Hepatic stellate cell (primary cell): Measurements from ENCODE around the gene OXGR1.
"Not testable (repeated sequence)": the region's sequence is repeated elsewhere in the genome, so short reads cannot be mapped to it uniquely, and the experiment has no call there.

Experiments used
- DNase-seq: peaks from one replicate; pipeline ENCODE4 v3.0.0; 2011; ENCODE audit warnings: low spot score

OXGR1 gene

GRCh38 chr13:96994017-96994857 is at the start of gene OXGR1:
TSS of gene OXGR1 (minus strand) at chr13:96994476. CDS start at chr13:96987759, 6,717 bp downstream.
- DNase-seq: no peak

DNA sequence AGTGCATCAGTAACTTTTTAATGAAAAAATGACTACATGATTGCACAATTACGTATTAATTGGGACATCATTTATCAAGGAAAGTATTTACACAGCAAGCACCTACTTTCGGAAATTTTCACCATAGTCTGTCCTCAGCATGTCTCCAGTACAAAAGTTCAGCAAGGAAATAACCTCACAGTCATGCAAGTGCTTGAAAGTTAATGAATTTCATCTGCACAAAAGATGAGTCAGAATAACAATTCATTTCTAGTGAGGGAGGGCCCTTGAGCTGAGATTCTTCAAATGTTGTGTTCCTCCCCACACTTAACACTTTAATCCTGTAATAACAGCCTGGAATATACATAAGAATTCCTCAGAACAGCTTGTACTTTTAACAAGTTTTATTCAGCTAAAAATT is 49.0 kb upstream of the OXGR1 start:
- no peak for DNase-seq

GRCh38 chr13:97030705-97031452 is 36.6 kb upstream of the OXGR1 start:
- DNase-seq: peak; percentile 29

DNA sequence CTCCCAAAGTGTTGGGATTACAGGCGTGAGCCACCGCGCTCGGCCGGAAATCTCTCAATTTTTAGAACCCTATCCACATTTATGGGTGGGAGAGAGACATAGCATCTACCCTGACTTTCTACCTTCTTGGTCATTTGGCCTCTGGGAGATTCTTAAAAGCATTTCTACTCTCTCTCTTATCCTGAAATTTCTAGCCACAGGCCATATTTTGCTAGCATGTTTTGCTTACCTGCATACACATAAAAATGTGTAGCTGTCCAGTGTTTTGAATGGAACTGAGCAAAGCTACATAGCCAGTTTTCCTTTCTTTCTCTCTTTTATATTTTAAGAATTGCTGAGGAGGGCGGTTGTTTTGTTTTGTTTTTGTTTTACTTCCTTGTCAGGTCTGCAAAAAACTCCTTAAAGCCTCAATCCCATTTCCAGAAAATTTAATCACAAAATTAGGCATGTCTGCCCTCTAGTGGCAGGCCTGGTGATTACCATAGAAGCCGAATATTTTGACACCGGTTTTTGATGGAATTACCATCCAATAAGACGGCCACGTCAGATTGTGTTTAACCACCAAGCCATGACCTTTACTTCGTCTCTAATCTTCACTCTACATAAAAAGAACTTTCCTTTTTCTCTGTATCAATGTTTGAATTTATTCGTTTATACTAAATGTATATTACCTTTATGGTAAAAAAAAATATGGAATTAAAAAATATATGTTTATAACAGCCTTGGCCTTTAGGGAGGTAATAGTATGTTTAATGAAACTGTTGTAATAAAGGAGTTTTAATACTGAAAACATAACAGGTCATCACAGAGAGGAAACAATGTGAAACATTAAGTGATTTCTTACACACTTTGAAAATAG is 34.4 kb upstream of the OXGR1 start:
- DNase-seq: peak; percentile 43

GRCh38 chr13:97027162-97027554 is 32.9 kb upstream of the OXGR1 start:
- no peak for DNase-seq

GRCh38 chr13:97026531-97027161 is 32.4 kb upstream of the OXGR1 start:
- DNase-seq: no peak

DNA sequence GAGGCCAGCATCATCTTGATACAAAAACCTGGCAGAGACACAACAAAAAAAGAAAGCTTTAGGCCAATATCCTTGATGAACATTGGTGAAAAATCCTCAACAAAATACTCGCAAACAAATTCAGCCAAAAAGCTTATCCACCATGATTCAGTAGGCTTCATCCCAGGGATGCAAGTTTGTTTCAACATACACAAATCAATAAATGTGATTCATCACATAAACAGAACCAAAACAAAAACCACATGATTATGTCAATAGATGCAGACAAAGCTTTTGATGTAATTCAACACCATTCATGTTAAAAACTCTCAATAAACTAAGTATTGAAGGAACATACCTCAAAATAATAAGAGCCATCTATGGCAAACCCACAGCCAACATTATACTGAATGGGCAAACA is 29.5 kb upstream of the OXGR1 start:
- not testable (repeated sequence) for DNase-seq

DNA sequence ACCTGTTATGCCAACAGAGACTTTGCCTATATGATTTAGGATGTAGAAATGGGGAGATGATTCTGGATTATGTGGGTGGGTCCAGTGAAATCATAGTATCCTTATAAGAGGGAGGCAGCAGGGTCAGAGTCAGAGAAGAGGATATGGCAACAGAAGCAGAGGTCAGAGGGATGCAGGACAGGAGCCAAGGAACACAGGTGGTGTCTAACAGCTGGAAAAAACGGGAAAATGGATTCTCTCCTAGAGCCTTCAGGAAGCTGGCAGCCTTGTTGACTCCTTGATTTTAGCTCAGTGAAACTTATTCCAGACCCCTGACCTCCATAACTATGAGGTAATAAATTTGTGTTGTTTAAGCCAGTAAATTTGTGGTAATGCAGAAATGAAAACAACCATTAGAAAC is 28.8 kb upstream of the OXGR1 start:
- no peak for DNase-seq

- no peak for DNase-seq
These were observed 27.0 kb upstream of the OXGR1 start for GRCh38 chr13:97021241-97021640.

GRCh38 chr13:97020689-97021240 is 26.5 kb upstream of the OXGR1 start:
- DNase-seq: no peak

DNA sequence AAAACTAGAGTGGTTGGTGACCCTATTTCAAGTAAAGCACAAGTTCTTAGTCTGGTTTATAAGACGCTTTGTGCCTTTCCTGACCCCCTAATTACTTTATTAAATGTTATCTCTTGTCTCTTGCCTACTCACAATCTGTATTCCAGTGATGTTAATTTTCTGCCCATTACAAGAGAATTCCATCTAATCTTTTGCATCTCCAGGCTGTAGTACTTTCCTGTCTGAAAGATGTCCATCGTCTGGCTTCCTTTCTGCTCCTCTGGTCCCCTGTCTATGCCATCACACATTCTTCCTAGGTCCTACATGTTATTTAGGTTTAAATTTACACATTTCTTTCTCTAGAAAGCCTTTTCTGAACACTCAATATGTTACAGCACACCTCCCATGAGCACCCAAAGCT is 25.9 kb upstream of the OXGR1 start:
- no peak for DNase-seq

GRCh38 chr13:97019236-97019635 is 25.0 kb upstream of the OXGR1 start:
- DNase-seq: no peak

DNA sequence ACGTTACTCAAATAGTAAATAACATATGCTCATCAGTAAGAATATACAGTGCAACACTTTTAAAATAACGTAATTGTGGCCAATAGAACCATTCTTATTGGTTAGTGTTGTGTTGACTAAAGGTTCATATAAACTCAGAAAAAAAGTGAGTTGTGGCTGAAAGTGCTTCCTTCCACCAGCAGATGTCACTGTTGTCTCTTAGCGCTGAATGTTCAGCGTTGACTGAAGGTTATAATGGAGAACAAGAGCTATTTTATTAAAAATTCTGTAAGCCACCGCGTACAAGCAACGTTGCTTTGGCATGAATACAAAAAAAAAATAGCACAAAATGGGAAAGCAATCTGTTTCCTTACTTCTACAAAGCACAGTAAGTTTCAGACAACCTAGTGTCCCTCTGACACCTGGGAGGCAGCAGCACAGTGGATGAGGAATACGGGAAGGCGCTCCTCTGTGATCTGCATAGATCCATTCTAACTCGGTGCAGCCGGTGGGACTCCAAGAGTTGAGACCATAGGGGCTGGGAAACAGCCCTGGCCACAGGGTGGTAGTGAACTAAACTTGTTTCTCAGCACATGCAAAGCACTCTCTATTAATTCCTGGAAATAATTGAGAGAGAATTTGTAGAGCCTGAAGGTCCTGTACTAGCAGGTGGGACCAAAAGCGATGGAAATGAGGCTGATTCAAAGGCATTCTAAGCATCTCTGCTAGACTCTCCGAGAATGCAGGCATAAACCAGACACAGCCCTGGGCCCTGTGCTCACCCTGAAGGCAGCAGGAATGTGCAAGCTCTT is 23.9 kb upstream of the OXGR1 start:
- peak; percentile 20 for DNase-seq

GRCh38 chr13:97017322-97017721 is 23.0 kb upstream of the OXGR1 start:
- DNase-seq: no peak

DNA sequence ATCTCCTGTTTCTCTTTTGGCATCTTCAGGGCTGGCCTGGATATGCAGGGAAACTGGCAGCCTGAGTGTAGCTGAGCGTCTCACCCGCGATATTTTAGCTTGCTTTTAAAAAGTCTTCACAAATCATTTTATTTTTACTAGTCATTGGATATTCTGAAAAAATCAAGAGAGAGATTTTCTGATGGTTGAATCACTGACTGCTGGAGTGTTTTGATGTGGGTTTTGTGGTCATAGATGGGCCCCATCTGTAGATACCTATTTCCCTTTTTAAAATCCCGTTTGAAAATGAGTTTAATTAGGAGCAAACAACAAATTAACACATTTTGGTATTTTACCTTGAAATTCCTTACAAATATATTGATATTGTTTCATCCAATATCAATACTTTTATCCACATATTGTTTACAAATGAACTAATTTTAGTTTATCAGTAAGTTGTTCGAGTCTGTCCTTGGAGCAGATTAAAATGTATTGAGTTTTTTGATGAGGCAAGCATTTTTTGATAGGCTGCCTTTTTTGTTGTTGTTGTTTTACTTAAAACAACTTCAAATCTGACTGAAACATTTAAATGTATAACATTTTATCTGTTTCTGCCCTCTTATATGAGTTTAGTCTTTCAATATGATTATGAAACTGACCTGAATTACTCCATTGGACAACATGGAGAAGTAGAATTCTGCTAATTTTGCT is 21.5 kb upstream of the OXGR1 start:
- no peak for DNase-seq

GRCh38 chr13:97012251-97013048 is 18.2 kb upstream of the OXGR1 start:
- DNase-seq: no peak

GRCh38 chr13:97011446-97012131 is 17.3 kb upstream of the OXGR1 start:
- DNase-seq: no peak

GRCh38 chr13:97008643-97009042 is 14.4 kb upstream of the OXGR1 start:
- DNase-seq: no peak
